HG03097 (cell line): Measurements from ENCODE around the gene CSF3.

Source experiments
- ATAC-seq: cut with Tn5 transposase; IDR thresholded peaks from one replicate; pipeline ENCODE4 v1.9.1; 2021; ENCODE audit not compliant: unreplicated experiment, low FRiP score

The CSF3 gene, protein sequence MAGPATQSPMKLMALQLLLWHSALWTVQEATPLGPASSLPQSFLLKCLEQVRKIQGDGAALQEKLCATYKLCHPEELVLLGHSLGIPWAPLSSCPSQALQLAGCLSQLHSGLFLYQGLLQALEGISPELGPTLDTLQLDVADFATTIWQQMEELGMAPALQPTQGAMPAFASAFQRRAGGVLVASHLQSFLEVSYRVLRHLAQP

GRCh38 chr17:40015005-40015997 is at the start of gene CSF3:
Gene CSF3, plus strand, starts transcription at chr17:40015440. Its CDS starts 35 bp downstream, at chr17:40015475.
- no peak for ATAC-seq

DNA sequence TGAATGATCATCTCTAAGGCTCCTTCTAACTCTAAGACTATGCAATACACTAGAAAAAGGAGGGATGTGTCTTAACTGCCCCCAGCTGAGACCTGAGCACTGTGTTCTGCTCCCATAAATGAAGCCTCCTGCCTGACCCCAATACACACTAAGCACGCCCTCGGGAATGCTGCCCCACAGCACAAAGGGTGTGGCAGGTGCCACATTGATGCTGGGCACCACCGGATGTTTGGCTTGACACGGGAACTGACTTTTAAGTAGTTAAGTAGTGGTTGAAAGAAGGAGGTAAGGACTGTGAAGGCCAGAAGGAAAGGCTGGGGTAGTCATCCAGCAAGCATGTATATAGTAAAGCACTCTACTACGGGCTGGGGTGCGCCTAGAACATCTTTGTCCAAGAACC is 48.5 kb upstream of the CSF3 start:
- no peak for ATAC-seq

- no peak for ATAC-seq
Observed at GRCh38 chr17:39968761-39969160, 46.5 kb upstream of the CSF3 start.

GRCh38 chr17:39969375-39969774 is 45.9 kb upstream of the CSF3 start:
- ATAC-seq: no peak

- ATAC-seq: no peak
Observed at GRCh38 chr17:39970157-39970692, 45.0 kb upstream of the CSF3 start.

- no peak for ATAC-seq
Observed at GRCh38 chr17:39971076-39971603, 44.1 kb upstream of the CSF3 start.

GRCh38 chr17:39972271-39972670 is 43.0 kb upstream of the CSF3 start:
- no peak for ATAC-seq

GRCh38 chr17:39973496-39973895 is 41.7 kb upstream of the CSF3 start:
- ATAC-seq: no peak

- ATAC-seq: no peak
Observed at GRCh38 chr17:39974433-39974832, 40.8 kb upstream of the CSF3 start.

- no peak for ATAC-seq
Observed at GRCh38 chr17:39975801-39976200, 39.4 kb upstream of the CSF3 start.

GRCh38 chr17:39979016-39979670 is 36.1 kb upstream of the CSF3 start:
- ATAC-seq: no peak

DNA sequence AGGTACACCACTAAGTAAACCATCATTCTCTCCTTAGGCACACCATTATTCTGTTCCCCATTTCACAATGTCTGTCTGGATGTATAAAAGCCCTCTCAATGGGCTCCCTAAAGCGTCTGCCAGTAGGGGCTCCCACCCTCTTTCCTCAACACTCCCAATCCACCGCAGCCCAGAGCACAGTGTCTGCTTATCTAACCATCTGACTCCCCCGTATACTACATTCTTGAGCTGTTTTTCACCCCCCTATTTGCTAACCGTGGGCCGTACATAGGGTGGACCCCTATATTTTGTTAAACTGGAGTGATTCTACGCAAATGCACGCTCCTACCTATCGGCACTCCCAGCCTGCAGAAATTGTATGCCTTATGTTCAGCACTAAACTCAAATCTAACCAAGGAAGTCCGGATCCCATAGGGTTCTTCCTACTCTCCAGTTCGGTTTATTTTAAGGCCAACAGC is 35.3 kb upstream of the CSF3 start:
- peak; percentile 13 for ATAC-seq

DNA sequence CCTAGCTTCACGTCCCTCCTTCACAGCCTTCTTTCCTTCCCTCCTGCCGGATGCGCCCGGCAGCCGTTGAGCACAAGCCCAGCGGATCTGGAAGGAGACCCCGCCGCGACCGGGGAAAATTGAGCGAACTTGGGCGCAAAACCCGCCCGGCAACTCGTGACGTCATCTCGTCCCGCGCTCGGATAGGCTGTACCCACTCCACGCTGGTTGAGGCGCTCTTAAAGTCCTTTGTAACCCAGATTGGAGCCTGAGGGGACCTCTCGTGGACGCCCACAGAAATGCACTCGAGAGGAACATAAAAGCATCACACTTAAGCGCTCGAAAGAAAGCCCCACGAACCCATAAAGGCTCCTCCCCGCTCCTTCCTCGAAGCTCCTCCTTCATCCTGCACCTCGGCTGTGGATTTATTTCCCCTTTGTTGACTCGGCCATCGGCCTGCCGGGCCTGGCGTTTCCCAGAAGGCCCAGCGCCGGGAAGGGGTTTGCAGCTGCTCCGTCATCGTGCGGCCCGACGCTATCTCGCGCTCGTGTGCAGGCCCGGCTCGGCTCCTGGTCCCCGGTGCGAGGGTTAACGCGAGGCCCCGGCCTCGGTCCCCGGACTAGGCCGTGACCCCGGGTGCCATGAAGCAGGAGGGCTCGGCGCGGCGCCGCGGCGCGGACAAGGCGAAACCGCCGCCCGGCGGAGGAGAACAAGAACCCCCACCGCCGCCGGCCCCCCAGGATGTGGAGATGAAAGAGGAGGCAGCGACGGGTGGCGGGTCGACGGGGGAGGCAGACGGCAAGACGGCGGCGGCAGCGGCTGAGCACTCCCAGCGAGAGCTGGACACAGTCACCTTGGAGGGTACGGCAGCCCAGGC is 34.7 kb upstream of the CSF3 start, which contains the start of gene PSMD3:
TSS of gene PSMD3 (plus strand) at position 457 of the 856 bp plus-strand sequence. CDS start at position 621, 164 bp downstream.
- peak; percentile 94 for ATAC-seq

GRCh38 chr17:39981207-39981741 is 34.0 kb upstream of the CSF3 start:
- no peak for ATAC-seq

GRCh38 chr17:39981766-39982375 is 33.4 kb upstream of the CSF3 start:
- ATAC-seq: no peak

DNA sequence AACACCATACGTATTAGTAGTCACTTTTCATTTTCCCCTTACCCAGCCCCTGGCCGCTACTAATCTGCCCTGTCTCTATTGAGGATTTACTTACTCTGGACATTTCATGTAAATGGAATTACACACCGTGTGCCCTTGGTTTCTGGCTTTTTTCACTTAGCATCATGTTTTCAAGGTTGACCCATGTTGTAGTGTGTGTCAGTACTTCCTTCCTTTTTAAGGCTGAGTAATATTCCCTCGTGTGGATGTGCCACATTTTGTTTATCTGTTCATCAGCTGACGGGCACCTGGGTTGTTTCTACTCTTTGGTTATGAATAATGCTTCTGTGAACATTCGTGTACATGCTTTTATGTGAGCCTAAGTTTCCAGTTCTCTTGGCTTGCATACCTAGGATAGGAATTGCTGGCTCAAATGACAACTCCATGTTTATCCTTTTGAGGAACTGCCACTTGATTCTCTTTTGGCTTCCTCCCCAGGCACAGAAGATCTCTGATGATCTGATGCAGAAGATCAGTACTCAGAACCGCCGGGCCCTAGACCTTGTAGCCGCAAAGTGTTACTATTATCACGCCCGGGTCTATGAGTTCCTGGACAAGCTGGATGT is 26.9 kb upstream of the CSF3 start:
- no peak for ATAC-seq

DNA sequence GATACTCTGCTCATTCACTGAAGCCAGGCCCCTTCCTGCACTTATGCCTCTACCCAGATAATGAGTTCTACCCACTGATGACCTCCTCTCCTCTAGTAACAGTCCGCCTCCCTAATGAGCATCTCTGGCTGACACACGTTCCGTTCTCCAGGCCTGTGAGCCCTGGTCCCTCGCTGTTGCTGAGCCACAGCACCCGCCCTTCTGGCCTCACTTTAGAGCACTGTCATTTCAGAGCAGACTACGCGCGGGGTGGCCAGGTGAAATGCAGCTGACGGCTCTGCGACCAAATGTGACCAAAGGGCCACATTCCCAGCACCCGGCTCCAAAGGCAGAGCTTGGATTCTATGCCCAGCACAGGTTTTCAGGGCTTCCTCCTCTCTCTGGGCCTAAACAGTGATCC is 20.8 kb upstream of the CSF3 start:
- no peak for ATAC-seq

- no peak for ATAC-seq
Observed at GRCh38 chr17:39995438-39995837, 19.8 kb upstream of the CSF3 start.

DNA sequence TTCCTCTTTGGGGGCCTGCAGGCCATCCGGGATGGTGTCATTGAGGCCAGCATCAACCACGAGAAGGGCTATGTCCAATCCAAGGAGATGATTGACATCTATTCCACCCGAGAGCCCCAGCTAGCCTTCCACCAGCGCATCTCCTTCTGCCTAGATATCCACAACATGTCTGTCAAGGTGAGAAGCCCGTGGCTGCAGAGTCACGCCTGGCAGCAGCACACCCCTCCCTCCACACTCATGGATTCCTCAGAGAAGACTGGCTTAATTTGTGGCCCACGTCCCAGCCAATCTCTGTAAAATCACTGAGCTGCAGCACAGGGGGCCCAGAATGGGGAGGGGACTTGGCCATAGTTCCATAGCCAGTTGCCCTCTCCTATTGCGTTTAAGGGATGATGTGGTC is 19.1 kb upstream of the CSF3 start:
- ATAC-seq: no peak
